Activated CD4-positive, alpha-beta T cell treated with anti-CD3 and anti-CD28 coated beads, Interleukin-2, amount 50 U/mL, for 16 hours (primary cell): ENCODE measurements around the gene HM13.
"Not testable (repeated sequence)": the region's sequence is repeated elsewhere in the genome, so short reads cannot be mapped to it uniquely, and the experiment has no call there.

Experiments used
- DNase-seq: peaks from one replicate; pipeline ENCODE4 v3.0.0-alpha.2; 2020

The HM13 gene

DNA sequence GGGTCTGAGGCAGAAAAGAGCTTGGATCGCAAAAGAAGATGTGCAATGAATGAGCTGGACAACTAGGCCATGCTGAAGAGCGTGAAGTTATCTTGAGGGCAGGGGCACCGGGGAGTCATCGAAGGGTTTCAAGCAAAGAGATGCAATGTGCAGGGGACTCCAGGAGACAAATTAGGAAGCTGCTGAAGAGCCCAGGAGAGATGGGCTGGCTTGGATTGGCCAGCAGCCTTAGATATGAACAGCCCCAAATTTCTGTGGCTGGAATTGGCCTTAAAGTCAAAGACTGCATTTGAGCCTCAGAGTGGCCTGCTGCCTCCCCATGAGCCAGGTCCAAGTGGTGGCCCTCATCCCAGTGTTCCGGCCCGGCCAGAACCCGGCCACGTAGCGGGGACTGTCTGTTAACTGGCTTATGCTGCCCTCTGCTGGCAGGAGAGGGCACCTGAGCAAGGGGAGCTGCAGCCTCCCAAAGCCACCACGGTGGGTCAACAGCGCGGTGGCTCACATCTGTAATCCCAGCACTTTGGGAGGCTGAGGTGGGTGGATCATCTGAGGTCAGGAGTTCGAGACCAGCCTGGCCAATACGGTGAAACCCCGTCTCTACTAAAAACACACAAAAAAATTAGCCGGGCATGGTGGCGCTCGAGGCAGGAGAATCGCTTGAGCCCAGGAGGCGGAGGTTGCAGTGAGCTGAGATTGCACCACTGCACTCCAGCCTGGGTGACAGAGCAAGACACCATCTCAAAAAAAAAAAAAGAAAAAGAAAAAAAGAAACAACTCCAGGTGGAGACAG lies 11.2 kb upstream of the HM13 start:
- peak; percentile 79 for DNase-seq

GRCh38 chr20:31505903-31506302 lies 8.3 kb upstream of the HM13 start:
- no peak for DNase-seq

GRCh38 chr20:31508517-31509244 lies 5.6 kb upstream of the HM13 start:
- DNase-seq: no peak

GRCh38 chr20:31515072-31515774 lies 981 bp downstream of the HM13 start:
- DNase-seq: no peak

DNA sequence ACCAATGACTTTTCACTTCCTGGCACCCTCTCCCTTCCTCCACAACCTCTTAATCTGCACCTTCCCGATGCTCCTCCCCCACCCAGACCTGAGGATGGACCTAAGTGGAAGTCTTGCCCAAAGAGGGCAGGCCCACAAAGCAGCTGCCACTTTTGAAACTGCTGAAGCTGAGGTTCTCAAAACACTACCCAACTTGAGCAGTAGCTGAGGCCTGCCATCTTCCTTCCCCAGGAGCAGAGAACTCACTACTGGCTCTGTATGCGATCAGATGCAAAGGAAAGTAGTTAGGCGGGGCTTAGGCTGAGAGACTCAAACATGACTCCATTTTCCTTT lies 1.5 kb downstream of the HM13 start:
- peak; percentile 55 for DNase-seq

GRCh38 chr20:31516166-31516565 lies 1.9 kb downstream of the HM13 start:
- DNase-seq: no peak

DNA sequence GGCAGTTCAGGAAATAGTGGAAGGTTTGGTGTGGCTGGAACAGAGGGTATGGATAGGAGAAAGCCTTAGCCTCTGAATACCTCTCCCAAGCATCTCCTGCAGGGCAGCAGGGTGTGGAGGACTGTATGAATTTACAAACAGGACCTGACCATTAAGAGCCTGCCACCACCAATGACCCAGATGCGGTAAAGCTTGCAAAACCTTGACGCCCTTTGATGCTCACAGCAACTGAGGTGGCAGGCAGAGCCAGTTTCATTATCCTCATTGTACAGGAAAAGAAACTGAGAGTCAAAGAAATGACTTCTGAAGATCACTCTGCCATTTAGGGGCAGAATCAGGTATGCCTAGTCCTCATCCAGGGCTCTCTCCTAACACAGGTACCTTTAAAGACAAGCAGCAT lies 2.4 kb downstream of the HM13 start:
- peak; percentile 55 for DNase-seq

- DNase-seq: no peak
Measured at GRCh38 chr20:31517373-31517772, 3.1 kb downstream of the HM13 start.

GRCh38 chr20:31521267-31521666 lies 7.0 kb downstream of the HM13 start:
- not testable (repeated sequence) for DNase-seq

GRCh38 chr20:31522731-31523130 lies 8.5 kb downstream of the HM13 start:
- no peak for DNase-seq

GRCh38 chr20:31523361-31524283 lies 9.4 kb downstream of the HM13 start:
- DNase-seq: no peak

DNA sequence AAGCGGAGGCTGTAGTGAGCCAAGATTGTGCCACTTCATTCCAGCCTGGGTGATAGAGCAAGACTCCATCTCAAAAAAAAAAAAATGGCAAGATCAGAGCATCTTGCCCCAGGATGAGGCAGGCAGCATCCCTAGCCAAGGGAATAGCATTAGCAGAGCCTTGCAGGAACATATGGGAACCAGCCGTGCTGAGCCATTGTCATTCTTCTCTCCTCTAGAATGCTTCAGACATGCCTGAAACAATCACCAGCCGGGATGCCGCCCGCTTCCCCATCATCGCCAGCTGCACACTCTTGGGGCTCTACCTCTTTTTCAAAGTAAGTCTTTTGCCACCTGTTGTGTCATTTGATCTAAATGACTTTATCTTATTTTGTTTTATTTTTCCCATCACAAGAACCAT lies 13.0 kb downstream of the HM13 start:
- no peak for DNase-seq

GRCh38 chr20:31535298-31535697 lies 21.1 kb downstream of the HM13 start:
- no peak for DNase-seq

DNA sequence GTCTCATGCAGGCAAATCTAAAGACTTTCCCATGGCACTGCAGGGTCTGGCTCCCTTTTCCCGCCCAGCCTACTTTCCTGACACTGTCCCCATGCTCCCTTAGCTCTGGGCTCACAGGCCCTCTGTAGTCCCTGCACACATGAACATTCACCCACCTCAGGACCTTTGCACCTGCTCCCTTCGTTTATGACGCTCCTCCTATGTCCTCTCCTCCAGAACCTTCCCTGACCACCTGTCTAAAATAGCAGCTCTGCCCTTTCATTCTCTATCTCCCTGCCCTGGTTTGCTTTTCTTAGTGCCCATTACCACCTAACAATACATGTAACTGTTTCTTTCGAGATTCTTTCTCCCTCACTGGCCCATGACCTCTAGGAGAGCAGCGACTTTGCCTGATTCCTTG lies 22.3 kb downstream of the HM13 start:
- no peak for DNase-seq

DNA sequence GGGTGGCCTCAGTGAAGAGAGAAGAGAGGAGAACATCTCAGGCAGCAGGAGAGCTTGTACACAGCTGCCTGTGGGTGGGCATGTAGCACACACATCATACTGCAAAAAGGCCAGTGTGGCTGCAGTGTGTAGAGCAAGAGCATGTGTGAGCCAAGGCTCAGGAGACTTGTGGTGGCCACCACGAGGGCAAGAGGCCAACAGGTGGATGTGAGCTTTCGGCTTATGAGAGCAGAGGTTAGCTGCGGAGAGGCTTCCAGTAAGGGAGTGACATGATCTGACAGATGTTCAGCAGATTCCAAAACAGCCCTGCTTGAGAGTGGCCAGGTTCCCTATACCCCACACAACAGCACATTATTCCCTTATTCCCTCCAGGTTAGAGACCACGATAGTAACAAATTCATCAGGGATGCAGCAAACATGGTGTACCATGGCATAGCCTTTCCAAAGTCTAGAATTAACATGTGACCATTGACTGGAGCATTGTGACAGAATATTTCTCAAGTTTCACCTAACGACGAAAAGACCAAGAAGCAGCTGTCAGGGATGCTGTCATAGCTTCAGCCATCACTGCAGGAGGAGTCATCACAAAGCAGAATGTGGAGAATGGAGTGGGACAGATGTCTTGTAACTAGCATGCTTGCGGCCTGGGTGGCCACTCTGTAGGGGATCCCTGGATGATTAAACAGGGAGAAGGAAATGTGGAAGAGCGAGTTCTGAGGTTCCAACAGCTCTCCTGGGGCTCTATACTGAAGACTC lies 23.1 kb downstream of the HM13 start:
- DNase-seq: no peak

- DNase-seq: no peak
Measured at GRCh38 chr20:31537890-31538289, 23.6 kb downstream of the HM13 start.

DNA sequence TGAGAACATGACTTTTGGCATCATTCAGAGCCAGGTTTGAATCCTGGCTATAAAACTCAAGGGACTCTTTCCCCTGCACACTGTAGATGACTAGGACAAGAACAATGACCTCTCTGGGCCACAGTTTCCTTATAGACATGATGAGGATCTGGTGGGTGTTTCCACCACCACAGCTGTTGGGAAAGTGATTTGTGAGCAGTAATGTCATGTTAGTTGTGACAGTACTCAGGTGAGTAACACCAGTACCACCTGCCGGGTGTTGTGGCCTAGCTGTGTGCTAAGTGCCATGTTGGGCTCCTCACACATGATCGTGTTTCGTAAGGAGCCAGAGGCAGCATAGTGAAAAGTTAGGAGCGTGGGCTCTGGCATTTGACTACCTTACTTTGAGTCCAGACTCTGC lies 24.1 kb downstream of the HM13 start:
- DNase-seq: no peak

- DNase-seq: not testable (repeated sequence)
Measured at GRCh38 chr20:31539636-31540035, 25.4 kb downstream of the HM13 start.

DNA sequence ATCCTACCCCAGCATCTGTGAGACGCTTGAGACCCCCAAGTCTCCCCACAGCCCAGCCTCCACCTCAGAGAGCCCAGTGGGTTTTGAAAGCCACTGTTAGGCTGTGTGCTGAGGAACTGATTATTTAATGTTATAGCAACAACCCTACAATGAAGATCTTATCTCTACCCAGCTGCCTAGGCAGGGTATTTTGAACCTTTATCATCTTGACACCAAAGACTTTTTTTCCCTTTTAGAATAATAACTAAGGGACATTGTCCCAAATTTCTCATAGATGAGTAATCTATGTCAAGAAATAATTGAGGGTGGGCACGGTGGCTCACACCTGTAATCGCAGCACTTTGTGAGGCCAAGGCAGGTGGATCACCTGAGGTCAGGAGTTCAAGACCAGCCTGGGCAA lies 26.2 kb downstream of the HM13 start:
- DNase-seq: no peak

DNA sequence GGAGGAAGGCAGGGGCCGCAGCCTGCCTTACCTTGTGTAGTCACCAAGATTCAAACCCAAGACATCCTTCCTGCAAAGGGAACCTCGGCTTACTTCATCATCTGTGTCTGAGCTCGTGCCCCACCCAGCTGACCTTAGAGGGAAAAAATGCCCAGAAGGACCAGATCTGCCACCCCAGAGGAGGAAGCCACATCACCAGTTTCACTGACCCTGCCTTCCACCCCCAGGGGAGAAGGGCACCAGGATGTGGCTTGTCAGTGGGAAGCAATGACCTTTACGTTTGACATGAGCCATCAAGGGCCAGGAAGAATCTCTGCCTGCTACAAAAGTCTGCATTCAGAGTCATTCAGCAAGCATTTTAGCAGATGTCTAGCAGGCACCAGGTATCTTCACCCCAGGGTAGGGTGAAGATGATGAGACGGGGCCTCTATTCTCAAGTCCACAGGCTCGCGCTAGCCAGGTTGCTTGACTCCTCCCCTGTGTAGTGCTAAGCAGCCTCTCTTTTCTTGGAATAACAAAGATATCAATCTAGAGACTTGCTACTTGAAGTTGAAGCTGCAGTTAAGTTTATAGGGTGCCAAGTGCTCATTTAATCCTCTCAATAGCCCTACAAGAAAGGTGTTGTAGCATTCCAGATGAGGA lies 28.1 kb downstream of the HM13 start:
- peak; percentile 19 for DNase-seq

GRCh38 chr20:31542963-31543362 lies 28.7 kb downstream of the HM13 start:
- no peak for DNase-seq
